ENCODE data around the gene FRY. TPM values are rescaled to one million over a fixed set of nuclear protein-coding genes. Genes with fewer than 3 reads are reported as not detected.

Gene FRY
- total and polyA plus RNA-seq, 2 of the 13 experiments (the other 11 are each of a cell fraction or from before 2014, with no cell fraction given): 8.2 to 13.1 TPM

GRCh38 chr13:32255724-32256109 lies 224.1 kb downstream of the FRY start (continued):
- TF ChIP-seq ZEB1 (IDR thresholded peaks at IDR 0.05; ENCODE audit: insufficient replicate concordance, low read depth) (peak; percentile 72), POLR2A (IDR thresholded peaks at IDR 0.05; ENCODE audit: insufficient read depth in 1 of 2, low read depth in 2 of 2, low read length in 2 of 2) (peak in 1 of 2 experiments; percentile 30; a peak in 1 of 4 replicates), HMG20A (CRISPR knock-in tag; IDR thresholded peaks at IDR 0.05; ENCODE audit: borderline replicate concordance) (peak; percentile 86), SP2 (CRISPR knock-in tag; IDR thresholded peaks at IDR 0.05) (no peak), TFDP1 (CRISPR knock-in tag; IDR thresholded peaks at IDR 0.05; ENCODE audit: borderline replicate concordance) (peak; percentile 83; the same call in 1 of the 2 replicates), ZNF816 (CRISPR knock-in tag; IDR thresholded peaks at IDR 0.05; ENCODE audit: borderline replicate concordance) (0 out of 2 replicates have a peak, but pooled peaks have one; percentile 87), DDIT3 (CRISPR knock-in tag; IDR thresholded peaks at IDR 0.05) (peak; percentile 94; the same call in 1 of the 2 replicates), SKI (IDR thresholded peaks at IDR 0.05; ENCODE audit: partially characterized antibody) (peak; percentile 58), CHCHD3 (CRISPR knock-in tag; IDR thresholded peaks at IDR 0.05) (no peak), SAP130 (CRISPR knock-in tag; IDR thresholded peaks at IDR 0.05; ENCODE audit: low read depth) (peak; percentile 88), TCF7 (IDR thresholded peaks at IDR 0.05; ENCODE audit: low read depth) (peak; percentile 65), ZFP36L1 (CRISPR knock-in tag; IDR thresholded peaks at IDR 0.05) (0 out of 2 replicates have a peak, but pooled peaks have one; percentile 33), GMEB1 (CRISPR knock-in tag; IDR thresholded peaks at IDR 0.05; ENCODE audit: borderline replicate concordance) (no peak), RARA (CRISPR knock-in tag; IDR thresholded peaks at IDR 0.05) (peak; percentile 80), MIER2 (CRISPR knock-in tag; IDR thresholded peaks at IDR 0.05) (no peak), ZKSCAN5 (CRISPR knock-in tag; IDR thresholded peaks at IDR 0.05) (no peak), LRRFIP1 (CRISPR knock-in tag; conservative IDR thresholded peaks at IDR 0.05) (no peak), HOMEZ (CRISPR knock-in tag; IDR thresholded peaks at IDR 0.05; ENCODE audit: low read depth) (peak; percentile 82), AGO1 (IDR thresholded peaks at IDR 0.05; ENCODE audit: low read depth, low read length, poor library complexity, severe bottlenecking) (no peak), ZNF709 (CRISPR knock-in tag; IDR thresholded peaks at IDR 0.05) (no peak), MLX (CRISPR knock-in tag; IDR thresholded peaks at IDR 0.05) (peak; percentile 58; the same call in 1 of the 2 replicates), FOXP1 (IDR thresholded peaks at IDR 0.05) (no peak), FOXP1 (CRISPR knock-in tag; IDR thresholded peaks at IDR 0.05) (peak; percentile 71; the same call in 1 of the 2 replicates), ZMYM2 (CRISPR knock-in tag; IDR thresholded peaks at IDR 0.05) (0 out of 2 replicates have a peak, but pooled peaks have one; percentile 13), LCORL (IDR thresholded peaks at IDR 0.05) (peak; percentile 96), LCORL (CRISPR knock-in tag; IDR thresholded peaks at IDR 0.05) (no peak)

Data from HepG2 (cell line).